ENCODE data around the gene RAB11FIP4. TPM values are rescaled to one million over a fixed set of nuclear protein-coding genes. Genes with fewer than 3 reads are reported as not detected.

Gene RAB11FIP4
- total RNA-seq, 3 donors from 2014 or later (not counting 1 experiment from before 2014, with no cell fraction given): 81.4 to 121 (median 102) TPM

DNA sequence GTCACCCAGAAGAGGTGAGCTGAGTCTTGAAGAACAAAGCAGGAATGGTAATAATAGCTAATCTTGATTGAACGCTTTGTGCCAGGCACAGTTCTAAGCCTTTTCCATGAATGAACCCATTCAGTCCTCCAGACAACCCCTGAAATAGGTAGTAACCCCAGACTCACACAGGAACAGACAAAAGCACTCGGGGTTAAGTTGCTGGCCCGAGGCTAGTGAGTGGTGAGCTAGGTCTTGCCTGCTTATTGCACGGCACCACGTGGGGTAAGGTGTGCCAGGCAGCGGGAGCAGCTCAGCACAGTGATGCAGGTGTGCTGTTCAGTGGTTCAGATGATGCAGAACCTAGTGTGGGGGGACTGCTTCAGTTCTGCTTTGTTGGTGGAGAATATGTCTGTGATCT, 181.6 kb downstream of the RAB11FIP4 start:
- Histone ChIP-seq H3K9me3 (ENCODE audit: control insufficient read depth, insufficient read depth, low read length) (no peaks in the 10 kb centered on the region), H3K4me3 (ENCODE audit: low read length) (no peak overlapping the region), H3K27me3 (ENCODE audit: control insufficient read depth, insufficient read depth, low read length) (no peaks in the 10 kb centered on the region), H3K4me1 (ENCODE audit: control insufficient read depth, insufficient read depth, low read length) (no peaks in the 10 kb centered on the region), H3K36me3 (ENCODE audit: control insufficient read depth, insufficient read depth, low read length) (no peaks in the 10 kb centered on the region), H3K27ac (ENCODE audit: low read length) (no peak overlapping the region)
- Mint-ChIP-seq H3K36me3 (no peaks in the 10 kb centered on the region), H3K4me1 (peaks cover 0 to under 1% of the 10 kb centered on the region in 2 donors), H3K27ac (no peak overlapping the region), H3K27me3 (ENCODE audit: low read depth in 2 of 2) (no peaks in the 10 kb centered on the region), H3K4me3 (no peak overlapping the region), H3K9me3 (no peaks in the 10 kb centered on the region)
- DNase-seq: no peak
- intact Hi-C loops (cut with micrococcal nuclease): no loop called here
- TF ChIP-seq, protein P1, sequence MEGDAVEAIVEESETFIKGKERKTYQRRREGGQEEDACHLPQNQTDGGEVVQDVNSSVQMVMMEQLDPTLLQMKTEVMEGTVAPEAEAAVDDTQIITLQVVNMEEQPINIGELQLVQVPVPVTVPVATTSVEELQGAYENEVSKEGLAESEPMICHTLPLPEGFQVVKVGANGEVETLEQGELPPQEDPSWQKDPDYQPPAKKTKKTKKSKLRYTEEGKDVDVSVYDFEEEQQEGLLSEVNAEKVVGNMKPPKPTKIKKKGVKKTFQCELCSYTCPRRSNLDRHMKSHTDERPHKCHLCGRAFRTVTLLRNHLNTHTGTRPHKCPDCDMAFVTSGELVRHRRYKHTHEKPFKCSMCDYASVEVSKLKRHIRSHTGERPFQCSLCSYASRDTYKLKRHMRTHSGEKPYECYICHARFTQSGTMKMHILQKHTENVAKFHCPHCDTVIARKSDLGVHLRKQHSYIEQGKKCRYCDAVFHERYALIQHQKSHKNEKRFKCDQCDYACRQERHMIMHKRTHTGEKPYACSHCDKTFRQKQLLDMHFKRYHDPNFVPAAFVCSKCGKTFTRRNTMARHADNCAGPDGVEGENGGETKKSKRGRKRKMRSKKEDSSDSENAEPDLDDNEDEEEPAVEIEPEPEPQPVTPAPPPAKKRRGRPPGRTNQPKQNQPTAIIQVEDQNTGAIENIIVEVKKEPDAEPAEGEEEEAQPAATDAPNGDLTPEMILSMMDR (IDR thresholded peaks at IDR 0.05): no peak
- no peak for ATAC-seq
- WGBS (ENCODE audit: insufficient coverage): 86% methylated on average over 6 of the region's 6 CpGs

DNA sequence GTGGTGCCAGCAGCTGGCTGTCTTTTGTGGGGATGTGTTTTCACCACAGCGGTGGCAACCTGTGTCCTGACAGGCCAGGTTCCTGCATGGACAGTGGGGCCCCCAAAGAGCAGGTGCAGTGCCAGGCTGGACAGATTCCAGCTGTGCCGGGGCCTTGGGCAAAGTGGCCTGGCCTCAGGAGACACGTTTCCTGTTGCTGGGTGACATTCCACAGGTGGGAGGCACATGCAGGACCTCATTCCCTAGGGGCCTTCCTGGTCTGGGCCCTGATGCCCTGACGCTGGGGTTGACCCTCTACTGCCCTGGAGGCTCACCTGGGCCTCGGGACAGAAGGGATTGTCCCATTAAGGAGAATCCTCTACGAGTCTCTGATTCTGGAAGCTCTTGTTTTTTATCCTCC, 182.4 kb downstream of the RAB11FIP4 start:
- Mint-ChIP-seq H3K9me3 (no peaks in the 10 kb centered on the region), H3K27ac (no peak overlapping the region), H3K27me3 (ENCODE audit: low read depth in 2 of 2) (no peaks in the 10 kb centered on the region), H3K4me1 (no peaks in the 10 kb centered on the region), H3K36me3 (no peaks in the 10 kb centered on the region), H3K4me3 (no peak overlapping the region)
- H3K4me1 ChIP-seq (ENCODE audit: control insufficient read depth, insufficient read depth, low read length): no peaks in the 10 kb centered on the region
- H3K9me3 ChIP-seq (ENCODE audit: control insufficient read depth, insufficient read depth, low read length): no peaks in the 10 kb centered on the region
- no peak overlapping the region for H3K27ac ChIP-seq (ENCODE audit: low read length)
- DNase-seq (no peak), ATAC-seq (no peak)
- 85% methylated on average over 6 of the region's 6 CpGs for WGBS (ENCODE audit: insufficient coverage)
- no peaks in the 10 kb centered on the region for H3K27me3 ChIP-seq (ENCODE audit: control insufficient read depth, insufficient read depth, low read length)
- H3K36me3 ChIP-seq (ENCODE audit: control insufficient read depth, insufficient read depth, low read length): no peaks in the 10 kb centered on the region
- no peak overlapping the region for H3K4me3 ChIP-seq (ENCODE audit: low read length)
- intact Hi-C loops (cut with micrococcal nuclease): no loop called here
- TF ChIP-seq, protein P1 (IDR thresholded peaks at IDR 0.05): no peak

DNA sequence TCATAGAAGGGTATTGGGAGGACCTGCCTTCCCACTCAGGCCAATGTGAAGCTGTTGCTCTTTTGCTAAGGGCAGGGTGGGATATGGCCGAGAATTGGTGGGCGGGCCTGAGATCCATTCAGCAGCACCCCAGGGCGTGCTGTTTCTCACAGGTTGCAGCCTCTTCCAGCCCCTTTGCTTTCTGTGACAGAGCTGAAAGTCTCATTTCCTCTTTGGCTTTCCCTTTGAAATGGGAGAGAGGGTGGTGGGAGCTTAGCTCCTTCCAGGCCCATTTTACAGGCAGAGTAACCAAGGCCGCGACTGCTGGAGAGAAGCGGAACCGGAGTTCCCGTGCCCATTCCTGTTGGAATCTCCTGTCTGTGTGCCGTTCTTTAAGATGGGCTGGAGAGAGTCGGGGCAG, 183.0 kb downstream of the RAB11FIP4 start:
- no peak overlapping the region for H3K27ac Mint-ChIP-seq

DNA sequence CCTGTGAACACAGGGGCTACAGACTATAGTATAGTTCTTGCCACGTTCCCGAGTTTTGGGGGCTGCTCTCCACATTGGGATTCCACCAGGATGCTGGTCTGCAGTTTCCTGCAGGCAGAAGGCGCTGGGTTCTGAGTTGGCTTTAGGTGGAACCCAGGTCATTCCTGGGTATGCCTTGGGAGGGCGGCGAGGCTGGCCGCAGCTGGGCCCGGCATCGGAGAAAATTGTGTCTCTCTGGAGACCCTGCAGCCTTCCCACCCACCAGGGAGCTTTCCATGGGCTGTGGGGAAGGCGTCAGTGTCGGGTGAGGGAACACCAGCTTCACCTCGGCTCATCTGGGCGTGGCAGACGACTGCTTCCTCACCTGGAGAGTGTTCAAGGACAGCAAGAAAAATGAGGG, 183.6 kb downstream of the RAB11FIP4 start:
- H3K4me1 ChIP-seq (ENCODE audit: control insufficient read depth, insufficient read depth, low read length): no peaks in the 10 kb centered on the region
- no peaks in the 10 kb centered on the region for H3K9me3 ChIP-seq (ENCODE audit: control insufficient read depth, insufficient read depth, low read length)
- no peaks in the 10 kb centered on the region for H3K27me3 Mint-ChIP-seq (ENCODE audit: low read depth in 2 of 2)
- no peaks in the 10 kb centered on the region for H3K36me3 ChIP-seq (ENCODE audit: control insufficient read depth, insufficient read depth, low read length)
- TF ChIP-seq, protein P1 (IDR thresholded peaks at IDR 0.05): no peak
- H3K4me3 Mint-ChIP-seq: no peak overlapping the region
- no peaks in the 10 kb centered on the region for H3K36me3 Mint-ChIP-seq
- no peaks in the 10 kb centered on the region for H3K9me3 Mint-ChIP-seq
- DNase-seq (no peak), ATAC-seq (no peak)
- H3K27ac ChIP-seq (ENCODE audit: low read length): no peak overlapping the region
- WGBS (ENCODE audit: insufficient coverage): 86% methylated on average over 13 of the region's 13 CpGs
- H3K4me1 Mint-ChIP-seq: no peaks in the 10 kb centered on the region
- no peaks in the 10 kb centered on the region for H3K27me3 ChIP-seq (ENCODE audit: control insufficient read depth, insufficient read depth, low read length)
- intact Hi-C loops (cut with micrococcal nuclease): no loop called here
- no peak overlapping the region for H3K27ac Mint-ChIP-seq
- no peak overlapping the region for H3K4me3 ChIP-seq (ENCODE audit: low read length)

More for the DNA sequence above, 183.0 kb downstream of the RAB11FIP4 start:
- H3K4me3 Mint-ChIP-seq: no peak overlapping the region
- TF ChIP-seq, protein P1 (IDR thresholded peaks at IDR 0.05): no peak
- Histone ChIP-seq H3K9me3 (ENCODE audit: control insufficient read depth, insufficient read depth, low read length) (no peaks in the 10 kb centered on the region), H3K4me3 (ENCODE audit: low read length) (no peak overlapping the region), H3K27ac (ENCODE audit: low read length) (no peak overlapping the region), H3K27me3 (ENCODE audit: control insufficient read depth, insufficient read depth, low read length) (no peaks in the 10 kb centered on the region), H3K4me1 (ENCODE audit: control insufficient read depth, insufficient read depth, low read length) (no peaks in the 10 kb centered on the region), H3K36me3 (ENCODE audit: control insufficient read depth, insufficient read depth, low read length) (no peaks in the 10 kb centered on the region)
- WGBS (ENCODE audit: insufficient coverage): 89% methylated on average over 10 of the region's 10 CpGs
- H3K27me3 Mint-ChIP-seq (ENCODE audit: low read depth in 2 of 2): no peaks in the 10 kb centered on the region
- intact Hi-C loops (cut with micrococcal nuclease): no loop called here
- ATAC-seq (no peak), DNase-seq (no peak)
- no peaks in the 10 kb centered on the region for H3K9me3 Mint-ChIP-seq
- no peaks in the 10 kb centered on the region for H3K36me3 Mint-ChIP-seq
- no peaks in the 10 kb centered on the region for H3K4me1 Mint-ChIP-seq

Data from natural killer cell (primary cell).